Activated T-cell treated with anti-CD3 and anti-CD28 coated beads, Interleukin-2, amount 50 U/mL, for 72 hours (primary cell): ENCODE results near the gene PXMP2. TPM values are rescaled to one million over a fixed set of nuclear protein-coding genes. Genes with fewer than 3 reads are reported as not detected.

Experiments
- ATAC-seq, 2 donors: fragments of 150-1000 bp; cut with Tn5 transposase; replicated peaks in 1 of 2; 2 replicates each; pipeline ENCODE4 v1.10.0; 2021; ENCODE audit warnings: moderate library complexity in 2 of 2, mild to moderate bottlenecking in 1 of 2
- DNase-seq, 2 donors: peaks; one replicate each; pipeline ENCODE4 v3.0.0; 2021 to 2022; ENCODE audit warnings: mixed read lengths in 1 of 2
- H3K27ac Mint-ChIP-seq: one replicate; pipeline ENCODE4 v1.8.0; 2022; ENCODE audit warnings: mild to moderate bottlenecking, moderate library complexity, mixed read lengths
- H3K27me3 Mint-ChIP-seq: one replicate; pipeline ENCODE4 v1.8.0; 2022; ENCODE audit warnings: low read depth, mixed read lengths
- H3K36me3 Mint-ChIP-seq, 2 donors: one replicate each; pipeline ENCODE4 v1.8.0; 2022; ENCODE audit warnings: mixed read lengths in 2 of 2, mild to moderate bottlenecking in 1 of 2; ENCODE audit not compliant: insufficient read depth in 2 of 2
- H3K4me1 Mint-ChIP-seq: one replicate; pipeline ENCODE4 v1.8.0; 2022; ENCODE audit warnings: low read depth, mixed read lengths
- H3K4me3 Mint-ChIP-seq, 2 donors: one replicate each; pipeline ENCODE4 v1.8.0; 2022; ENCODE audit warnings: mild to moderate bottlenecking in 2 of 2, mixed read lengths in 2 of 2, moderate library complexity in 2 of 2
- H3K9me3 Mint-ChIP-seq, 2 donors: one replicate each; pipeline ENCODE4 v1.8.0; 2022; ENCODE audit warnings: mixed read lengths in 2 of 2
- total RNA-seq, 2 donors: library from RNA; stranded (reverse); gene quantifications; one replicate each; pipeline ENCODE4 v1.2.3, GENCODE V29; 2022

PXMP2 gene
- total RNA-seq, 2 donors from 2014 or later = 16.2 to 19.7 TPM

- Mint-ChIP-seq H3K4me3 (no peak overlapping the region), H3K4me1 (peaks cover 23% of the 10 kb centered on the region)
Measured at GRCh38 chr12:132649226-132649945, 38.0 kb upstream of the PXMP2 start.

GRCh38 chr12:132651444-132652100 is 35.8 kb upstream of the PXMP2 start:
- Mint-ChIP-seq H3K36me3 (peaks cover 8 to 36% of the 10 kb centered on the region in 2 donors), H3K9me3 (no peaks in the 10 kb centered on the region), H3K27me3 (no peaks in the 10 kb centered on the region), H3K4me1 (peaks cover 23% of the 10 kb centered on the region), H3K27ac (no peak overlapping the region), H3K4me3 (no peak overlapping the region)
- no peak for DNase-seq
- ATAC-seq = no peak

More at GRCh38 chr12:132649226-132649945, 38.0 kb upstream of the PXMP2 start:
- H3K9me3 Mint-ChIP-seq = no peaks in the 10 kb centered on the region
- peaks cover 9 to 34% of the 10 kb centered on the region in 2 donors for H3K36me3 Mint-ChIP-seq
- no peak for ATAC-seq
- no peaks in the 10 kb centered on the region for H3K27me3 Mint-ChIP-seq
- no peak for DNase-seq
- H3K27ac Mint-ChIP-seq = no peak overlapping the region

GRCh38 chr12:132653567-132654290 is 33.7 kb upstream of the PXMP2 start:
- Mint-ChIP-seq H3K4me1 (peaks cover 9% of the 10 kb centered on the region), H3K9me3 (no peaks in the 10 kb centered on the region), H3K4me3 (no peak overlapping the region), H3K27me3 (no peaks in the 10 kb centered on the region), H3K27ac (peak overlapping the region; percentile 1), H3K36me3 (peaks cover 7 to 41% of the 10 kb centered on the region in 2 donors)
- ATAC-seq = no peak
- no peak for DNase-seq

- peaks cover 9% of the 10 kb centered on the region for H3K4me1 Mint-ChIP-seq
- H3K36me3 Mint-ChIP-seq = peaks cover 9 to 51% of the 10 kb centered on the region in 2 donors
- no peaks in the 10 kb centered on the region for H3K9me3 Mint-ChIP-seq
- no peak overlapping the region for H3K4me3 Mint-ChIP-seq
- ATAC-seq (no peak), DNase-seq (no peak)
- no peak overlapping the region for H3K27ac Mint-ChIP-seq
- H3K27me3 Mint-ChIP-seq = no peaks in the 10 kb centered on the region
Measured at GRCh38 chr12:132657004-132657727, 30.2 kb upstream of the PXMP2 start.

GRCh38 chr12:132658149-132658894 is 29.1 kb upstream of the PXMP2 start:
- Mint-ChIP-seq H3K36me3 (peaks cover 12 to 50% of the 10 kb centered on the region in 2 donors), H3K27me3 (no peaks in the 10 kb centered on the region), H3K4me1 (peaks cover 9% of the 10 kb centered on the region), H3K9me3 (no peaks in the 10 kb centered on the region), H3K4me3 (no peak overlapping the region), H3K27ac (no peak overlapping the region)
- no peak for DNase-seq
- no peak for ATAC-seq

- Mint-ChIP-seq H3K36me3 (peaks cover 12 to 50% of the 10 kb centered on the region in 2 donors), H3K27me3 (no peaks in the 10 kb centered on the region), H3K27ac (no peak overlapping the region), H3K9me3 (no peaks in the 10 kb centered on the region), H3K4me3 (no peak overlapping the region), H3K4me1 (peaks cover 2% of the 10 kb centered on the region)
- no peak for ATAC-seq
- DNase-seq = no peak
Measured at GRCh38 chr12:132659146-132659545, 28.2 kb upstream of the PXMP2 start.

GRCh38 chr12:132660052-132660451 is 27.3 kb upstream of the PXMP2 start:
- ATAC-seq = no peak

GRCh38 chr12:132660996-132661395 is 26.4 kb upstream of the PXMP2 start:
- Mint-ChIP-seq H3K27ac (no peak overlapping the region), H3K9me3 (no peaks in the 10 kb centered on the region)

More at GRCh38 chr12:132660052-132660451, 27.3 kb upstream of the PXMP2 start:
- no peak for DNase-seq
- Mint-ChIP-seq H3K4me1 (peaks cover under 1% of the 10 kb centered on the region), H3K4me3 (no peak overlapping the region), H3K27me3 (no peaks in the 10 kb centered on the region), H3K27ac (no peak overlapping the region), H3K9me3 (no peaks in the 10 kb centered on the region), H3K36me3 (peaks cover 12 to 50% of the 10 kb centered on the region in 2 donors)

GRCh38 chr12:132661972-132662371 is 25.4 kb upstream of the PXMP2 start:
- Mint-ChIP-seq H3K36me3 (peaks cover 12 to 55% of the 10 kb centered on the region in 2 donors), H3K4me1 (peaks cover 4% of the 10 kb centered on the region)
- no peak for ATAC-seq

More at GRCh38 chr12:132660996-132661395, 26.4 kb upstream of the PXMP2 start:
- Mint-ChIP-seq H3K36me3 (peaks cover 12 to 57% of the 10 kb centered on the region in 2 donors), H3K27me3 (no peaks in the 10 kb centered on the region), H3K4me1 (peaks cover 4% of the 10 kb centered on the region), H3K4me3 (no peak overlapping the region)
- DNase-seq (no peak), ATAC-seq (no peak)

GRCh38 chr12:132662901-132663755 is 24.3 kb upstream of the PXMP2 start:
- peaks cover 4% of the 10 kb centered on the region for H3K4me1 Mint-ChIP-seq
- H3K27me3 Mint-ChIP-seq = no peaks in the 10 kb centered on the region
- no peaks in the 10 kb centered on the region for H3K9me3 Mint-ChIP-seq
- H3K27ac Mint-ChIP-seq = no peak overlapping the region
- ATAC-seq (no peak), DNase-seq (no peak)
- peaks cover 8 to 49% of the 10 kb centered on the region in 2 donors for H3K36me3 Mint-ChIP-seq
- no peak overlapping the region for H3K4me3 Mint-ChIP-seq

More at GRCh38 chr12:132661972-132662371, 25.4 kb upstream of the PXMP2 start:
- DNase-seq = no peak
- H3K9me3 Mint-ChIP-seq = no peaks in the 10 kb centered on the region
- H3K27ac Mint-ChIP-seq = no peak overlapping the region
- H3K4me3 Mint-ChIP-seq = no peak overlapping the region
- H3K27me3 Mint-ChIP-seq = no peaks in the 10 kb centered on the region

GRCh38 chr12:132664206-132665148 is 22.9 kb upstream of the PXMP2 start:
- Mint-ChIP-seq H3K27me3 (no peaks in the 10 kb centered on the region), H3K9me3 (no peaks in the 10 kb centered on the region), H3K36me3 (peaks cover 5 to 50% of the 10 kb centered on the region in 2 donors), H3K4me3 (no peak overlapping the region), H3K27ac (no peak overlapping the region), H3K4me1 (peaks cover 4% of the 10 kb centered on the region)
- ATAC-seq = no peak
- no peak for DNase-seq
